Left kidney (tissue), 1 donor: ENCODE results near the gene DCUN1D5. TPM values are rescaled to one million over a fixed set of nuclear protein-coding genes. Genes with fewer than 3 reads are reported as not detected.

Experiments
- polyA plus RNA-seq: library from polyadenylated mRNA; unstranded; fragments of 120-200 nt; gene quantifications from one replicate; pipeline ENCODE4 v1.2.1, GENCODE V29; 2013; ENCODE audit not compliant: insufficient read length

The DCUN1D5 gene
- polyA plus RNA-seq, 1 donor, result 38.5 TPM

Other genes with a start within 250 kb of the DCUN1D5 start
- gene MMP3, start 248.6 kb downstream of the DCUN1D5 start, polyA plus RNA-seq, result not detected
- 4.4 TPM for gene MMP12, start 217.2 kb downstream of the DCUN1D5 start, polyA plus RNA-seq
- gene MMP13, start 136.4 kb downstream of the DCUN1D5 start, polyA plus RNA-seq, result not detected
- gene DYNC2H1, start 17.3 kb upstream of the DCUN1D5 start, polyA plus RNA-seq, result 48.0 TPM